ENCODE results near the gene MSRB1. TPM values are rescaled to one million over a fixed set of nuclear protein-coding genes. Genes with fewer than 3 reads are reported as not detected.

The MSRB1 gene
- total and polyA plus RNA-seq, 2 of the 13 experiments (the other 11 are each of a cell fraction or from before 2014, with no cell fraction given), result 32.1 to 75.4 TPM

- TF ChIP-seq POGK (CRISPR knock-in tag; conservative IDR thresholded peaks at IDR 0.05) (peak; percentile 75), MYNN (CRISPR knock-in tag; IDR thresholded peaks at IDR 0.05; ENCODE audit: low read depth) (0 out of 2 replicates have a peak, but pooled peaks have one; percentile 76), EED (CRISPR knock-in tag; IDR thresholded peaks at IDR 0.05) (0 out of 2 replicates have a peak, but pooled peaks have one; percentile 67), REXO4 (CRISPR knock-in tag; IDR thresholded peaks at IDR 0.05; ENCODE audit: borderline replicate concordance) (no peak; the same call in 1 of the 2 replicates), HMGA1 (CRISPR knock-in tag; conservative IDR thresholded peaks at IDR 0.05) (no peak), ZNF337 (CRISPR knock-in tag; IDR thresholded peaks at IDR 0.05; ENCODE audit: borderline replicate concordance, low read depth) (no peak), KDM5A (IDR thresholded peaks at IDR 0.05; ENCODE audit: borderline replicate concordance, low read length) (peak; percentile 74), DBP (CRISPR knock-in tag; IDR thresholded peaks at IDR 0.05; ENCODE audit: not compliant biosample characterization) (peak; percentile 37), ZNF710 (CRISPR knock-in tag; IDR thresholded peaks at IDR 0.05; ENCODE audit: borderline replicate concordance) (peak; percentile 20; the same call in 1 of the 2 replicates), SMAD1 (CRISPR knock-in tag; IDR thresholded peaks at IDR 0.05; ENCODE audit: borderline replicate concordance, low read depth) (peak; percentile 96; the same call in 1 of the 2 replicates), HOXD1 (CRISPR knock-in tag; IDR thresholded peaks at IDR 0.05) (peak; percentile 82), TRAFD1 (CRISPR knock-in tag; IDR thresholded peaks at IDR 0.05; ENCODE audit: borderline replicate concordance) (no peak), ZNF34 (CRISPR knock-in tag; IDR thresholded peaks at IDR 0.05; ENCODE audit: borderline replicate concordance) (no peak), RFXAP (CRISPR knock-in tag; IDR thresholded peaks at IDR 0.05; ENCODE audit: borderline replicate concordance) (peak; percentile 48; the same call in 1 of the 2 replicates), HNF4A (CRISPR knock-in tag; IDR thresholded peaks at IDR 0.05) (peak; percentile 48; the same call in 1 of the 2 replicates), BHLHE40 (IDR thresholded peaks at IDR 0.05; ENCODE audit: low read length) (peak; percentile 53), RFX3 (CRISPR knock-in tag; IDR thresholded peaks at IDR 0.05) (peak; percentile 86), MLXIP (CRISPR knock-in tag; IDR thresholded peaks at IDR 0.05; ENCODE audit: borderline replicate concordance) (0 out of 2 replicates have a peak, but pooled peaks have one; percentile 25)
Measured at GRCh38 chr16:1983544-1984346, 40.7 kb upstream of the MSRB1 start, which contains the start of gene GFER (continued).

Measured in HepG2 (cell line).